HEK293 (cell line): ENCODE data around the gene ZDHHC8.

Experiments
- CTCF ChIA-PET: fragments of 350-600 bp; formaldehyde crosslinking; extraction: SDS; loops from one replicate; lab custom pipeline; 2021; ENCODE audit warnings: antibody characterized with exemption; lab: Yijun Ruan, JAX
- POLR2A ChIA-PET: fragments of 300-600 bp; formaldehyde crosslinking; extraction: SDS; loops from one replicate; lab custom pipeline; 2020; ENCODE audit warnings: antibody characterized with exemption, inconsistent platforms; lab: Yijun Ruan, JAX
- H3K27ac ChIP-seq: fragments of 200-500 bp; sonication (Bioruptor generic); 2 replicates; pipeline ENCODE4 v1.5.1; 2014; ENCODE audit warnings: low read depth, low read length, control low read depth, inconsistent platforms; ENCODE audit errors: extremely low read depth
- H3K36me3 ChIP-seq, 2 experiments: fragments of 200-500 bp in 1 of 2; sonication (Bioruptor generic) in 1 of 2; 1 replicate in 1 of 2; 2 replicates in 1 of 2; pipeline ENCODE4 v1.5.1; 2014 to 2017; ENCODE audit warnings: inconsistent platforms in 2 of 2, low read length in 2 of 2; ENCODE audit not compliant: control insufficient read depth in 2 of 2, insufficient read depth in 1 of 2
- H3K4me1 ChIP-seq: fragments of 200-500 bp; sonication (Bioruptor generic); 2 replicates; pipeline ENCODE4 v1.5.1; 2014; ENCODE audit warnings: mild to moderate bottlenecking, low read length, inconsistent platforms; ENCODE audit not compliant: control insufficient read depth, insufficient read depth
- H3K4me3 ChIP-seq: 2 replicates; pipeline ENCODE4 v1.5.1; 2011; ENCODE audit warnings: low read depth, mild to moderate bottlenecking, control low read depth, low read length, moderate library complexity
- H3K9me3 ChIP-seq: fragments of 200-500 bp; sonication (Bioruptor generic); 2 replicates; pipeline ENCODE4 v1.5.1; 2014; ENCODE audit warnings: low read depth, low read length, inconsistent platforms; ENCODE audit not compliant: control insufficient read depth, insufficient read depth
- CTCF ChIP-seq: fragments of 450-650 bp; formaldehyde crosslinking; IDR thresholded peaks from 2 replicates; pipeline ENCODE4 v1.5.1; 2016; ENCODE audit warnings: missing biosample characterization, missing genetic modification characterization
- GLIS1 ChIP-seq: fragments of 450-650 bp; formaldehyde crosslinking; IDR thresholded peaks from 2 replicates; pipeline ENCODE4 v1.5.1; 2016; ENCODE audit warnings: missing biosample characterization, missing genetic modification characterization
- HOXA7 ChIP-seq: sonication (generic); formaldehyde crosslinking; IDR thresholded peaks from 2 replicates; pipeline ENCODE4 v1.8.1; 2022; ENCODE audit warnings: missing genetic modification reagents, borderline replicate concordance
- SP7 ChIP-seq: fragments of 450-650 bp; formaldehyde crosslinking; IDR thresholded peaks from 2 replicates; pipeline ENCODE4 v1.5.1; 2016; ENCODE audit warnings: missing biosample characterization, missing genetic modification characterization
- YY2 ChIP-seq: fragments of 450-650 bp; formaldehyde crosslinking; IDR thresholded peaks from 2 replicates; pipeline ENCODE4 v1.5.1; 2016; ENCODE audit warnings: missing biosample characterization, missing genetic modification characterization
- ZBTB1 ChIP-seq: fragments of 450-650 bp; formaldehyde crosslinking; IDR thresholded peaks from 2 replicates; pipeline ENCODE4 v1.5.1; 2016; ENCODE audit warnings: missing biosample characterization, missing genetic modification characterization
- ZBTB26 ChIP-seq: fragments of 450-650 bp; formaldehyde crosslinking; optimal IDR thresholded peaks from 2 replicates; pipeline ENCODE3; 2016; ENCODE audit warnings: missing biosample characterization, mild to moderate bottlenecking, missing genetic modification characterization
- ZBTB48 ChIP-seq: fragments of 450-650 bp; formaldehyde crosslinking; IDR thresholded peaks from 2 replicates; pipeline ENCODE4 v1.5.1; 2016; ENCODE audit warnings: missing biosample characterization, missing genetic modification characterization
- ZBTB49 ChIP-seq: fragments of 450-650 bp; formaldehyde crosslinking; IDR thresholded peaks from 2 replicates; pipeline ENCODE4 v1.5.1; 2016; ENCODE audit warnings: missing biosample characterization, missing genetic modification characterization, low read depth
- ZBTB8A ChIP-seq: fragments of 450-650 bp; formaldehyde crosslinking; IDR thresholded peaks from 2 replicates; pipeline ENCODE4 v1.5.1; 2016; ENCODE audit warnings: missing biosample characterization, missing genetic modification characterization
- ZFP37 ChIP-seq: fragments of 450-650 bp; formaldehyde crosslinking; IDR thresholded peaks from 2 replicates; pipeline ENCODE4 v1.5.1; 2016; ENCODE audit warnings: missing biosample characterization, missing genetic modification characterization
- ZNF138 ChIP-seq: fragments of 450-650 bp; formaldehyde crosslinking; IDR thresholded peaks from 2 replicates; pipeline ENCODE4 v1.5.1; 2016; ENCODE audit warnings: missing biosample characterization, missing genetic modification characterization, borderline replicate concordance
- ZNF146 ChIP-seq: fragments of 450-650 bp; formaldehyde crosslinking; IDR thresholded peaks from 2 replicates; pipeline ENCODE4 v1.5.1; 2016; ENCODE audit warnings: missing biosample characterization, missing genetic modification characterization
- ZNF157 ChIP-seq: fragments of 450-650 bp; formaldehyde crosslinking; IDR thresholded peaks from 2 replicates; pipeline ENCODE4 v1.5.1; 2016; ENCODE audit warnings: missing biosample characterization, missing genetic modification characterization
- ZNF16 ChIP-seq: fragments of 450-650 bp; formaldehyde crosslinking; IDR thresholded peaks from 2 replicates; pipeline ENCODE4 v1.5.1; 2016; ENCODE audit warnings: low read depth, missing biosample characterization, missing genetic modification characterization
- ZNF19 ChIP-seq: fragments of 450-650 bp; formaldehyde crosslinking; IDR thresholded peaks from 2 replicates; pipeline ENCODE4; 2016; ENCODE audit warnings: missing biosample characterization, missing genetic modification characterization, low read depth
- ZNF248 ChIP-seq: fragments of 450-650 bp; formaldehyde crosslinking; IDR thresholded peaks from 2 replicates; pipeline ENCODE4 v1.5.1; 2017; ENCODE audit warnings: missing biosample characterization, missing genetic modification characterization
- ZNF266 ChIP-seq: fragments of 450-650 bp; formaldehyde crosslinking; IDR thresholded peaks from 2 replicates; pipeline ENCODE4 v1.5.1; 2016; ENCODE audit warnings: missing biosample characterization, missing genetic modification characterization, low read depth
- ZNF280D ChIP-seq: fragments of 450-650 bp; formaldehyde crosslinking; IDR thresholded peaks from 2 replicates; pipeline ENCODE4 v1.5.1; 2016; ENCODE audit warnings: missing biosample characterization, missing genetic modification characterization
- ZNF433 ChIP-seq: fragments of 450-650 bp; formaldehyde crosslinking; IDR thresholded peaks from 2 replicates; pipeline ENCODE4 v1.5.1; 2016; ENCODE audit warnings: missing biosample characterization, missing genetic modification characterization, low read depth
- ZNF473 ChIP-seq: fragments of 450-650 bp; formaldehyde crosslinking; IDR thresholded peaks from 2 replicates; pipeline ENCODE4 v1.5.1; 2017; ENCODE audit warnings: missing biosample characterization, missing genetic modification characterization
- ZNF561 ChIP-seq: fragments of 450-650 bp; IDR thresholded peaks from 2 replicates; pipeline ENCODE4 v1.5.1; 2018; ENCODE audit warnings: missing biosample characterization, missing genetic modification characterization, borderline replicate concordance
- TF ChIP-seq, protein P1 (sequence below): fragments of 450-650 bp; formaldehyde crosslinking; IDR thresholded peaks from 2 replicates; pipeline ENCODE4; 2016; ENCODE audit warnings: missing biosample characterization, missing genetic modification characterization
- TF ChIP-seq, protein P2 (sequence below): fragments of 450-650 bp; formaldehyde crosslinking; IDR thresholded peaks from 2 replicates; pipeline ENCODE4 v1.5.1; 2016; ENCODE audit warnings: missing biosample characterization, missing genetic modification characterization

The ZDHHC8 gene

GRCh38 chr22:20084547-20085413, 46.8 kb upstream of the ZDHHC8 start:
- Histone ChIP-seq H3K27ac (peak overlapping the region; percentile 2), H3K9me3 (no peaks in the 10 kb centered on the region), H3K4me1 (no peaks in the 10 kb centered on the region; the same call in 1 of the 2 replicates), H3K36me3 (peaks cover 18 to 84% of the 10 kb centered on the region in 2 experiments), H3K4me3 (no peak overlapping the region)
- POLR2A ChIA-PET, result interaction anchor here (0.7 kb wide), 1 partner anchor 34 kb away, joined by 3 read pairs; no protein-coding TSS in a partner anchor
- CTCF ChIA-PET, result interaction anchor here (0.6 to 2.6 kb wide), 9 partner anchors 9 to 69 kb away, joined by 3 to 11 read pairs (median 4); no protein-coding TSS in a partner anchor
- TF ChIP-seq ZNF473 (tag by site-specific recombination), result no peak
- no peak for TF ChIP-seq ZNF266 (tag by site-specific recombination)
- TF ChIP-seq ZNF157 (tag by site-specific recombination), result no peak
- TF ChIP-seq ZNF561 (tag by site-specific recombination), result 0 out of 2 replicates have a peak, but pooled peaks have one; percentile 39
- TF ChIP-seq ZBTB1 (tag by site-specific recombination), result no peak
- no peak for TF ChIP-seq ZNF433 (tag by site-specific recombination)
- TF ChIP-seq ZNF248 (tag by site-specific recombination), result no peak
- no peak for TF ChIP-seq ZNF280D (tag by site-specific recombination)
- TF ChIP-seq ZNF16 (tag by site-specific recombination), result no peak
- TF ChIP-seq ZNF138 (tag by site-specific recombination), result no peak
- TF ChIP-seq, protein P1, sequence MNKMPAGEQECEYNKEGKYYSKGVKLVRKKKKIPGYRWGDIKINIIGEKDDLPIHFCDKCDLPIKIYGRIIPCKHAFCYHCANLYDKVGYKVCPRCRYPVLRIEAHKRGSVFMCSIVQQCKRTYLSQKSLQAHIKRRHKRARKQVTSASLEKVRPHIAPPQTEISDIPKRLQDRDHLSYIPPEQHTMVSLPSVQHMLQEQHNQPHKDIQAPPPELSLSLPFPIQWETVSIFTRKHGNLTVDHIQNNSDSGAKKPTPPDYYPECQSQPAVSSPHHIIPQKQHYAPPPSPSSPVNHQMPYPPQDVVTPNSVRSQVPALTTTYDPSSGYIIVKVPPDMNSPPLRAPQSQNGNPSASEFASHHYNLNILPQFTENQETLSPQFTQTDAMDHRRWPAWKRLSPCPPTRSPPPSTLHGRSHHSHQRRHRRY, result no peak
- no peak for TF ChIP-seq ZNF146 (tag by site-specific recombination)
- TF ChIP-seq, protein P2, sequence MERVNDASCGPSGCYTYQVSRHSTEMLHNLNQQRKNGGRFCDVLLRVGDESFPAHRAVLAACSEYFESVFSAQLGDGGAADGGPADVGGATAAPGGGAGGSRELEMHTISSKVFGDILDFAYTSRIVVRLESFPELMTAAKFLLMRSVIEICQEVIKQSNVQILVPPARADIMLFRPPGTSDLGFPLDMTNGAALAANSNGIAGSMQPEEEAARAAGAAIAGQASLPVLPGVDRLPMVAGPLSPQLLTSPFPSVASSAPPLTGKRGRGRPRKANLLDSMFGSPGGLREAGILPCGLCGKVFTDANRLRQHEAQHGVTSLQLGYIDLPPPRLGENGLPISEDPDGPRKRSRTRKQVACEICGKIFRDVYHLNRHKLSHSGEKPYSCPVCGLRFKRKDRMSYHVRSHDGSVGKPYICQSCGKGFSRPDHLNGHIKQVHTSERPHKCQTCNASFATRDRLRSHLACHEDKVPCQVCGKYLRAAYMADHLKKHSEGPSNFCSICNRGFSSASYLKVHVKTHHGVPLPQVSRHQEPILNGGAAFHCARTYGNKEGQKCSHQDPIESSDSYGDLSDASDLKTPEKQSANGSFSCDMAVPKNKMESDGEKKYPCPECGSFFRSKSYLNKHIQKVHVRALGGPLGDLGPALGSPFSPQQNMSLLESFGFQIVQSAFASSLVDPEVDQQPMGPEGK (tag by site-specific recombination), result peak; percentile 48
- no peak for TF ChIP-seq ZBTB49 (tag by site-specific recombination)
- peak; percentile 68; the same call in 1 of the 2 replicates for TF ChIP-seq ZBTB48 (tag by site-specific recombination)
- TF ChIP-seq SP7 (tag by site-specific recombination), result peak; percentile 31; the same call in 1 of the 2 replicates
- TF ChIP-seq YY2, result no peak
- no peak for TF ChIP-seq HOXA7
- no peak for TF ChIP-seq ZBTB8A (tag by site-specific recombination)
- peak; percentile 76 for TF ChIP-seq CTCF (tag by site-specific recombination)
- no peak for TF ChIP-seq ZNF19 (tag by site-specific recombination)
- TF ChIP-seq GLIS1, result no peak; the same call in 1 of the 2 replicates
- no peak for TF ChIP-seq ZFP37 (tag by site-specific recombination)
- TF ChIP-seq ZBTB26 (tag by site-specific recombination), result peak; percentile 20
